AG04450 (cell line): ENCODE results near the gene MAPK8IP3. TPM values are rescaled to one million over a fixed set of nuclear protein-coding genes. Genes with fewer than 3 reads are reported as not detected.
"Not testable (repeated sequence)": the region's sequence is repeated elsewhere in the genome, so short reads cannot be mapped to it uniquely, and the experiment has no call there.

Experiments used
- CTCF ChIA-PET: fragments of 300-600, 350-600 bp; formaldehyde crosslinking; extraction: SDS; loops from one replicate; lab custom pipeline; 2022; ENCODE audit warnings: antibody characterized with exemption, inconsistent platforms; lab: Charles Lee
- POLR2A ChIA-PET: fragments of 350-600 bp; formaldehyde crosslinking; extraction: SDS; loops from one replicate; lab custom pipeline; 2021; ENCODE audit warnings: antibody characterized with exemption, inconsistent platforms; lab: Yijun Ruan, JAX
- DNase-seq: peaks from one replicate; pipeline ENCODE4 v3.0.0-alpha.2; 2011; ENCODE audit warnings: low read depth, low spot score
- H3K27ac ChIP-seq: one replicate; pipeline ENCODE4 v1.5.1; 2012; ENCODE audit warnings: low read depth, low read length, control low read depth
- H3K27me3 ChIP-seq: one replicate; pipeline ENCODE4 v1.6.0; 2012; ENCODE audit warnings: low read length; ENCODE audit not compliant: control insufficient read depth, insufficient read depth
- H3K4me3 ChIP-seq: 2 replicates; pipeline ENCODE4 v1.5.1; 2011; ENCODE audit warnings: mild to moderate bottlenecking, low read depth, low read length, control low read depth
- H3K9me3 ChIP-seq: 2 replicates; pipeline ENCODE4 v1.5.1; 2012; ENCODE audit warnings: low read length; ENCODE audit not compliant: control insufficient read depth, insufficient read depth
- CTCF ChIP-seq: IDR thresholded peaks from 2 replicates; pipeline ENCODE4 v1.5.1; 2011; ENCODE audit warnings: low read depth, low read length, control low read depth, inconsistent platforms
- polyA plus RNA-seq: library from polyadenylated mRNA; depleted of rRNA; stranded (reverse); fragments of >200 nt; gene quantifications from 2 replicates; pipeline ENCODE4 v1.2.3, GENCODE V29; 2011

The MAPK8IP3 gene
- polyA plus RNA-seq, 1 experiment: 11.8 TPM

- no peak for TF ChIP-seq CTCF
- POLR2A ChIA-PET: no interaction called here
- H3K27me3 ChIP-seq: no peaks in the 10 kb centered on the region
- CTCF ChIA-PET: no interaction called here
- H3K9me3 ChIP-seq: peaks cover 37% of the 10 kb centered on the region
- H3K4me3 ChIP-seq: no peak overlapping the region
- DNase-seq: no peak
- H3K27ac ChIP-seq: no peak overlapping the region
Observed at GRCh38 chr16:1732071-1732470, 26.1 kb downstream of the MAPK8IP3 start.

- H3K27ac ChIP-seq, DNase-seq, H3K4me3 ChIP-seq, H3K27me3 ChIP-seq, CTCF ChIA-PET: not testable (repeated sequence)
- POLR2A ChIA-PET: interaction anchor here (0.7 kb wide), 1 partner anchor 27 kb away, joined by 3 read pairs; the partner anchor contains the start of gene MAPK8IP3
- peaks cover 37% of the 10 kb centered on the region for H3K9me3 ChIP-seq
Observed at GRCh38 chr16:1732551-1732987, 26.6 kb downstream of the MAPK8IP3 start.

GRCh38 chr16:1734123-1734522 lies 28.1 kb downstream of the MAPK8IP3 start:
- no peak for TF ChIP-seq CTCF
- no peak overlapping the region for H3K4me3 ChIP-seq
- DNase-seq: no peak
- no peaks in the 10 kb centered on the region for H3K27me3 ChIP-seq
- peaks cover 49% of the 10 kb centered on the region for H3K9me3 ChIP-seq
- no peak overlapping the region for H3K27ac ChIP-seq
- CTCF ChIA-PET: no interaction called here
- POLR2A ChIA-PET: no interaction called here

- Histone ChIP-seq H3K4me3 (no peak overlapping the region), H3K9me3 (peaks cover 55% of the 10 kb centered on the region), H3K27ac (no peak overlapping the region), H3K27me3 (no peaks in the 10 kb centered on the region)
- ChIA-PET CTCF (no interaction called here), POLR2A (no interaction called here)
- DNase-seq: no peak
- TF ChIP-seq CTCF: no peak
Observed at GRCh38 chr16:1734816-1735215, 28.8 kb downstream of the MAPK8IP3 start.

- TF ChIP-seq CTCF: no peak
- Histone ChIP-seq H3K9me3 (peaks cover 37% of the 10 kb centered on the region), H3K27ac (no peak overlapping the region), H3K27me3 (no peaks in the 10 kb centered on the region), H3K4me3 (no peak overlapping the region)
- POLR2A ChIA-PET: no interaction called here
- no peak for DNase-seq
- CTCF ChIA-PET: no interaction called here
Observed at GRCh38 chr16:1740234-1740633, 34.2 kb downstream of the MAPK8IP3 start.
